ENCODE results near the gene RPL36.
"Not testable (repeated sequence)": the region's sequence is repeated elsewhere in the genome, so short reads cannot be mapped to it uniquely, and the experiment has no call there.

Gene RPL36

GRCh38 chr19:5695649-5696195, 5.6 kb downstream of the RPL36 start:
- H3K36me3 ChIP-seq (ENCODE audit: insufficient read depth, low read length): peaks cover 86% of the 10 kb centered on the region
- H3K4me3 ChIP-seq: no peak overlapping the region
- H3K9ac ChIP-seq (ENCODE audit: insufficient read length): no peak overlapping the region
- DNase-seq (ENCODE audit: low read depth, low spot score): no peak
- no peak overlapping the region for H3K27ac ChIP-seq
- no peak for TF ChIP-seq FOXP2 (optimal IDR thresholded peaks at IDR 0.05; ENCODE audit: control extremely low read depth, extremely low read length, insufficient read depth)
- TF ChIP-seq POLR2AphosphoS5 (IDR thresholded peaks at IDR 0.05; ENCODE audit: borderline replicate concordance, low read depth, low read length): peak; percentile 9; the same call in 1 of the 2 replicates
- H3K9me3 ChIP-seq (ENCODE audit: low read depth, low read length): no peaks in the 10 kb centered on the region

- no peak overlapping the region for H3K9ac ChIP-seq (ENCODE audit: insufficient read length)
- no peak overlapping the region for H3K4me3 ChIP-seq
- TF ChIP-seq EZH2 (IDR thresholded peaks at IDR 0.05) (no peak), POLR2AphosphoS5 (IDR thresholded peaks at IDR 0.05; ENCODE audit: borderline replicate concordance, low read depth, low read length) (no peak; the same call in 1 of the 2 replicates), FOXP2 (optimal IDR thresholded peaks at IDR 0.05; ENCODE audit: control extremely low read depth, extremely low read length, insufficient read depth) (no peak)
- no peak overlapping the region for H3K27ac ChIP-seq
- no peaks in the 10 kb centered on the region for H3K9me3 ChIP-seq (ENCODE audit: low read depth, low read length)
- no peak for DNase-seq (ENCODE audit: low read depth, low spot score)
- peaks cover 85% of the 10 kb centered on the region for H3K36me3 ChIP-seq (ENCODE audit: insufficient read depth, low read length)
Observed at GRCh38 chr19:5696196-5697021, 6.3 kb downstream of the RPL36 start.

- TF ChIP-seq EZH2 (IDR thresholded peaks at IDR 0.05): no peak
- no peak for TF ChIP-seq FOXP2 (optimal IDR thresholded peaks at IDR 0.05; ENCODE audit: control extremely low read depth, extremely low read length, insufficient read depth)
- TF ChIP-seq POLR2AphosphoS5 (IDR thresholded peaks at IDR 0.05; ENCODE audit: borderline replicate concordance, low read depth, low read length): no peak
- DNase-seq (ENCODE audit: low read depth, low spot score): no peak
- Histone ChIP-seq H3K9me3 (ENCODE audit: low read depth, low read length) (no peaks in the 10 kb centered on the region), H3K4me3 (no peak overlapping the region), H3K36me3 (ENCODE audit: insufficient read depth, low read length) (peaks cover 77% of the 10 kb centered on the region), H3K9ac (ENCODE audit: insufficient read length) (no peak overlapping the region), H3K27ac (0 out of 2 replicates have a peak overlapping the region, but pooled peaks have one; percentile 50)
Observed at GRCh38 chr19:5697022-5697889, 7.2 kb downstream of the RPL36 start.

GRCh38 chr19:5697890-5698634, 8.0 kb downstream of the RPL36 start:
- TF ChIP-seq FOXP2 (optimal IDR thresholded peaks at IDR 0.05; ENCODE audit: control extremely low read depth, extremely low read length, insufficient read depth) (no peak), POLR2AphosphoS5 (IDR thresholded peaks at IDR 0.05; ENCODE audit: borderline replicate concordance, low read depth, low read length) (no peak), EZH2 (IDR thresholded peaks at IDR 0.05) (no peak)

GRCh38 chr19:5698635-5699422, 8.7 kb downstream of the RPL36 start:
- TF ChIP-seq EZH2 (IDR thresholded peaks at IDR 0.05) (no peak), FOXP2 (optimal IDR thresholded peaks at IDR 0.05; ENCODE audit: control extremely low read depth, extremely low read length, insufficient read depth) (no peak), POLR2AphosphoS5 (IDR thresholded peaks at IDR 0.05; ENCODE audit: borderline replicate concordance, low read depth, low read length) (no peak)
- H3K27ac ChIP-seq: no peak overlapping the region; the same call in 1 of the 2 replicates
- no peak overlapping the region for H3K9ac ChIP-seq (ENCODE audit: insufficient read length)
- no peaks in the 10 kb centered on the region for H3K9me3 ChIP-seq (ENCODE audit: low read depth, low read length)
- DNase-seq (ENCODE audit: low read depth, low spot score): no peak
- H3K4me3 ChIP-seq: no peak overlapping the region
- H3K36me3 ChIP-seq (ENCODE audit: insufficient read depth, low read length): peaks cover 69% of the 10 kb centered on the region

More at GRCh38 chr19:5697890-5698634, 8.0 kb downstream of the RPL36 start:
- peaks cover 69% of the 10 kb centered on the region for H3K36me3 ChIP-seq (ENCODE audit: insufficient read depth, low read length)
- H3K4me3 ChIP-seq: no peak overlapping the region
- H3K9me3 ChIP-seq (ENCODE audit: low read depth, low read length): no peaks in the 10 kb centered on the region
- H3K27ac ChIP-seq: no peak overlapping the region
- H3K9ac ChIP-seq (ENCODE audit: insufficient read length): no peak overlapping the region
- no peak for DNase-seq (ENCODE audit: low read depth, low spot score)

GRCh38 chr19:5700455-5701092, 10.5 kb downstream of the RPL36 start:
- no peak; the same call in 1 of the 2 replicates for TF ChIP-seq POLR2AphosphoS5 (IDR thresholded peaks at IDR 0.05; ENCODE audit: borderline replicate concordance, low read depth, low read length)
- TF ChIP-seq EZH2 (IDR thresholded peaks at IDR 0.05): no peak
- TF ChIP-seq FOXP2 (optimal IDR thresholded peaks at IDR 0.05; ENCODE audit: control extremely low read depth, extremely low read length, insufficient read depth): no peak
- Histone ChIP-seq H3K9ac (ENCODE audit: insufficient read length) (no peak overlapping the region), H3K27ac (no peak overlapping the region), H3K4me3 (no peak overlapping the region), H3K36me3 (ENCODE audit: insufficient read depth, low read length) (peaks cover 69% of the 10 kb centered on the region), H3K9me3 (ENCODE audit: low read depth, low read length) (no peaks in the 10 kb centered on the region)
- no peak for DNase-seq (ENCODE audit: low read depth, low spot score)

- H3K36me3 ChIP-seq (ENCODE audit: insufficient read depth, low read length): peaks cover 67% of the 10 kb centered on the region
- not testable (repeated sequence) for H3K9ac ChIP-seq (ENCODE audit: insufficient read length); DNase-seq (ENCODE audit: low read depth, low spot score); H3K27ac ChIP-seq; H3K9me3 ChIP-seq (ENCODE audit: low read depth, low read length); H3K4me3 ChIP-seq
Observed at GRCh38 chr19:5702053-5702410, 11.9 kb downstream of the RPL36 start.

Data from SK-N-MC (cell line).